ENCODE data around the gene HDGF. TPM values are rescaled to one million over a fixed set of nuclear protein-coding genes. Genes with fewer than 3 reads are reported as not detected.

HDGF gene
- total and polyA plus RNA-seq, 9 of the 15 experiments (the other 6 are each of a cell fraction or from before 2014, with no cell fraction given) = 38.8 to 601 (median 400) TPM

DNA sequence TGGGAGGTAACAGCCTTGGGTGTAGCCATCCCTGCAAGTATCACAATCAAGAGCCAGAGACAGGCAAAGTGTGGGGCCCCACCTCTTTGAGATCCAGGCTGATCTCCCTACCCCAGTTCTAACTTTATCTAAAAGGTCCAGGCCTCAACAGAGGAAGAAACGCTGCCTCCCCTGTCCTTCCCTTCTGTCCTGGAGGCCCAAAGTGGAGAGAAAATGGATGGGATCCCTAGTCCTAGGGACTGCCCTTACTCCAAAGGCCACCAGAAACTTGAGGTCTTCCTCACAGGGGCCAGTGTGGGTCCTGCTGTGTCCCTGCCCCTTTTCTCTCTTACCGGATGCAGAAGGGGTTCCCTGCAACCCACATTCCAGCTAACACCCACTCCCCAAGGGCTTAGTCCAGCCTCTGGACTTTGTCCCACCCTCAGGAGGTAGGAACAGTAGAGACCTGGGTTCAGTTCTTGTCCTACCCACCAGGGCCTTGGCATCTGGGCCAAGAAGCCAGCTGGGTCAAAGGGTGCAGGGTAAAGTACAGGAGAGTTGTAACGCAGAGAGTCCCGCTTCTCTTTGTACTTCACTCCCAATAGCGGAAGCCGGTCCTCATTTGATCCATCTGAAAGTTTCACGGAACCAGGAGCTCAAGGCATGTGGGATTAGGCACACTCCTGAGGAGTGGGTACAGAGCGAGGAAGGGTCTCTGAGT, 1.9 kb downstream of the HDGF start (continued):
- TF ChIP-seq POLR2AphosphoS5 (IDR thresholded peaks at IDR 0.05; ENCODE audit: control insufficient read depth, insufficient read depth, low read depth, low read length) (peak; percentile 17; the same call in 1 of the 2 replicates), MAFF (IDR thresholded peaks at IDR 0.05; ENCODE audit: low read length) (no peak), IRF2 (CRISPR knock-in tag; IDR thresholded peaks at IDR 0.05) (no peak), CBFA2T2 (conservative IDR thresholded peaks at IDR 0.05) (peak; percentile 39), ETV1 (tag; conservative IDR thresholded peaks at IDR 0.05; ENCODE audit: low read depth) (0 out of 2 replicates have a peak, but pooled peaks have one; percentile 24), SMARCB1 (IDR thresholded peaks at IDR 0.05; ENCODE audit: insufficient read length, low read depth) (no peak), FOXK1 (CRISPR knock-in tag; IDR thresholded peaks at IDR 0.05; ENCODE audit: borderline replicate concordance) (peak; percentile 70; the same call in 1 of the 2 replicates), GABPB2 (CRISPR knock-in tag; conservative IDR thresholded peaks at IDR 0.05) (no peak), ZNF707 (CRISPR knock-in tag; conservative IDR thresholded peaks at IDR 0.05) (no peak), TAL1 (IDR thresholded peaks at IDR 0.05) (peak; percentile 44; the same call in 1 of the 2 replicates), SIN3A (IDR thresholded peaks at IDR 0.05; ENCODE audit: borderline replicate concordance in 2 of 2, control insufficient read depth in 1 of 2, low read depth in 2 of 2, low read length in 2 of 2) (peak in 1 of 2 experiments; percentile 10; a peak in 1 of 4 replicates), ZNF146 (CRISPR knock-in tag; IDR thresholded peaks at IDR 0.05; ENCODE audit: unreplicated experiment) (no peak), ZNF134 (CRISPR knock-in tag; conservative IDR thresholded peaks at IDR 0.05) (peak; percentile 87), PPARD (CRISPR knock-in tag; IDR thresholded peaks at IDR 0.05) (no peak), POLR2A (conservative IDR thresholded peaks at IDR 0.05) (0 out of 2 replicates have a peak, but pooled peaks have one; percentile 13)
- TF ChIP-seq, protein P1, sequence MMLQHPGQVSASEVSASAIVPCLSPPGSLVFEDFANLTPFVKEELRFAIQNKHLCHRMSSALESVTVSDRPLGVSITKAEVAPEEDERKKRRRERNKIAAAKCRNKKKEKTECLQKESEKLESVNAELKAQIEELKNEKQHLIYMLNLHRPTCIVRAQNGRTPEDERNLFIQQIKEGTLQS (IDR thresholded peaks at IDR 0.05) = no peak
- TF ChIP-seq, protein P1 (CRISPR knock-in tag; conservative IDR thresholded peaks at IDR 0.05) = 0 out of 2 replicates have a peak, but pooled peaks have one; percentile 26
- TF ChIP-seq, protein P2, sequence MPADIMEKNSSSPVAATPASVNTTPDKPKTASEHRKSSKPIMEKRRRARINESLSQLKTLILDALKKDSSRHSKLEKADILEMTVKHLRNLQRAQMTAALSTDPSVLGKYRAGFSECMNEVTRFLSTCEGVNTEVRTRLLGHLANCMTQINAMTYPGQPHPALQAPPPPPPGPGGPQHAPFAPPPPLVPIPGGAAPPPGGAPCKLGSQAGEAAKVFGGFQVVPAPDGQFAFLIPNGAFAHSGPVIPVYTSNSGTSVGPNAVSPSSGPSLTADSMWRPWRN (IDR thresholded peaks at IDR 0.05; ENCODE audit: low read depth) = no peak
- TF ChIP-seq, protein P3, sequence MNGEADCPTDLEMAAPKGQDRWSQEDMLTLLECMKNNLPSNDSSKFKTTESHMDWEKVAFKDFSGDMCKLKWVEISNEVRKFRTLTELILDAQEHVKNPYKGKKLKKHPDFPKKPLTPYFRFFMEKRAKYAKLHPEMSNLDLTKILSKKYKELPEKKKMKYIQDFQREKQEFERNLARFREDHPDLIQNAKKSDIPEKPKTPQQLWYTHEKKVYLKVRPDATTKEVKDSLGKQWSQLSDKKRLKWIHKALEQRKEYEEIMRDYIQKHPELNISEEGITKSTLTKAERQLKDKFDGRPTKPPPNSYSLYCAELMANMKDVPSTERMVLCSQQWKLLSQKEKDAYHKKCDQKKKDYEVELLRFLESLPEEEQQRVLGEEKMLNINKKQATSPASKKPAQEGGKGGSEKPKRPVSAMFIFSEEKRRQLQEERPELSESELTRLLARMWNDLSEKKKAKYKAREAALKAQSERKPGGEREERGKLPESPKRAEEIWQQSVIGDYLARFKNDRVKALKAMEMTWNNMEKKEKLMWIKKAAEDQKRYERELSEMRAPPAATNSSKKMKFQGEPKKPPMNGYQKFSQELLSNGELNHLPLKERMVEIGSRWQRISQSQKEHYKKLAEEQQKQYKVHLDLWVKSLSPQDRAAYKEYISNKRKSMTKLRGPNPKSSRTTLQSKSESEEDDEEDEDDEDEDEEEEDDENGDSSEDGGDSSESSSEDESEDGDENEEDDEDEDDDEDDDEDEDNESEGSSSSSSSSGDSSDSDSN (IDR thresholded peaks at IDR 0.05; ENCODE audit: borderline replicate concordance in 1 of 2, low read depth in 2 of 2, low read length in 2 of 2) = 0 out of 4 replicates have a peak, but pooled peaks of 1 of the 2 experiments have one; percentile 53
- TF ChIP-seq, protein P4, sequence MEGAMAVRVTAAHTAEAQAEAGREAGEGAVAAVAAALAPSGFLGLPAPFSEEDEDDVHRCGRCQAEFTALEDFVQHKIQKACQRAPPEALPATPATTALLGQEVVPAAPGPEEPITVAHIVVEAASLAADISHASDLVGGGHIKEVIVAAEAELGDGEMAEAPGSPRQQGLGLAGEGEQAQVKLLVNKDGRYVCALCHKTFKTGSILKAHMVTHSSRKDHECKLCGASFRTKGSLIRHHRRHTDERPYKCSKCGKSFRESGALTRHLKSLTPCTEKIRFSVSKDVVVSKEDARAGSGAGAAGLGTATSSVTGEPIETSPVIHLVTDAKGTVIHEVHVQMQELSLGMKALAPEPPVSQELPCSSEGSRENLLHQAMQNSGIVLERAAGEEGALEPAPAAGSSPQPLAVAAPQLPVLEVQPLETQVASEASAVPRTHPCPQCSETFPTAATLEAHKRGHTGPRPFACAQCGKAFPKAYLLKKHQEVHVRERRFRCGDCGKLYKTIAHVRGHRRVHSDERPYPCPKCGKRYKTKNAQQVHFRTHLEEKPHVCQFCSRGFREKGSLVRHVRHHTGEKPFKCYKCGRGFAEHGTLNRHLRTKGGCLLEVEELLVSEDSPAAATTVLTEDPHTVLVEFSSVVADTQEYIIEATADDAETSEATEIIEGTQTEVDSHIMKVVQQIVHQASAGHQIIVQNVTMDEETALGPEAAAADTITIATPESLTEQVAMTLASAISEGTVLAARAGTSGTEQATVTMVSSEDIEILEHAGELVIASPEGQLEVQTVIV (CRISPR knock-in tag; IDR thresholded peaks at IDR 0.05; ENCODE audit: borderline replicate concordance) = no peak
- TF ChIP-seq, protein P5, sequence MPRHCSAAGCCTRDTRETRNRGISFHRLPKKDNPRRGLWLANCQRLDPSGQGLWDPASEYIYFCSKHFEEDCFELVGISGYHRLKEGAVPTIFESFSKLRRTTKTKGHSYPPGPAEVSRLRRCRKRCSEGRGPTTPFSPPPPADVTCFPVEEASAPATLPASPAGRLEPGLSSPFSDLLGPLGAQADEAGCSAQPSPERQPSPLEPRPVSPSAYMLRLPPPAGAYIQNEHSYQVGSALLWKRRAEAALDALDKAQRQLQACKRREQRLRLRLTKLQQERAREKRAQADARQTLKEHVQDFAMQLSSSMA (CRISPR knock-in tag; IDR thresholded peaks at IDR 0.05) = no peak

All from K562 (cell line).